ENCODE data around the gene TMEM163.

TMEM163 gene

DNA sequence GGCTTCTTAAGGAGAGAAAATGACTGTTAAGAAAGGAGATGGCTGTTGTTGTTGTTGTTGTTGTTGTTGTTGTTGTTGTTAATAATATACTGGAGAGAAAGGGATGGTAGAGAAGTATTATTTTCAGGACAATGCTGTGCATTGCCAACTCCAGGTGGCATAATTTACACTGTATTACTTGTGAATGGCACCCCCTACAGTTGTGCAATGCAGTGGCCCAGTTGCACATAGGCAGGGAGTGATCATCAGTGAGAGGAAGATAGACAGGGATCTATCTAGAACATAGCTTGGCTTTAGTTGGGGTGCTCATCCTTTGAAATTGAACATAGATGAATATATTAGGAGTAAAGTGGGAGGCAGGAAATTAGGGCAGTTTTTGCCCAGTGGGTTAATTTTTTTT, 47.2 kb upstream of the TMEM163 start (continued):
- TF ChIP-seq, protein P1, sequence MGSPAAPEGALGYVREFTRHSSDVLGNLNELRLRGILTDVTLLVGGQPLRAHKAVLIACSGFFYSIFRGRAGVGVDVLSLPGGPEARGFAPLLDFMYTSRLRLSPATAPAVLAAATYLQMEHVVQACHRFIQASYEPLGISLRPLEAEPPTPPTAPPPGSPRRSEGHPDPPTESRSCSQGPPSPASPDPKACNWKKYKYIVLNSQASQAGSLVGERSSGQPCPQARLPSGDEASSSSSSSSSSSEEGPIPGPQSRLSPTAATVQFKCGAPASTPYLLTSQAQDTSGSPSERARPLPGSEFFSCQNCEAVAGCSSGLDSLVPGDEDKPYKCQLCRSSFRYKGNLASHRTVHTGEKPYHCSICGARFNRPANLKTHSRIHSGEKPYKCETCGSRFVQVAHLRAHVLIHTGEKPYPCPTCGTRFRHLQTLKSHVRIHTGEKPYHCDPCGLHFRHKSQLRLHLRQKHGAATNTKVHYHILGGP (tag by site-specific recombination; IDR thresholded peaks at IDR 0.05), result no peak
- no peak for TF ChIP-seq ZNF664 (tag by site-specific recombination; IDR thresholded peaks at IDR 0.05)

GRCh38 chr2:134764164-134764563, 45.4 kb upstream of the TMEM163 start:
- no peak for TF ChIP-seq ZNF610 (tag by site-specific recombination; IDR thresholded peaks at IDR 0.05; ENCODE audit: borderline replicate concordance)
- no peak for TF ChIP-seq SP2 (tag by site-specific recombination; IDR thresholded peaks at IDR 0.05)
- no peak for TF ChIP-seq ZNF521 (tag by site-specific recombination; IDR thresholded peaks at IDR 0.05)
- no peak for TF ChIP-seq TCF7L2 (IDR thresholded peaks at IDR 0.05; ENCODE audit: borderline replicate concordance, low read depth, low read length)
- no peak for TF ChIP-seq ZNF791 (tag by site-specific recombination; IDR thresholded peaks at IDR 0.05)
- no peak for TF ChIP-seq ZNF549 (tag by site-specific recombination; IDR thresholded peaks at IDR 0.05)
- Histone ChIP-seq H3K36me3 (ENCODE audit: control insufficient read depth in 2 of 2, insufficient read depth in 1 of 2, low read length in 2 of 2) (no peaks in the 10 kb centered on the region), H3K27ac (ENCODE audit: extremely low read depth, low read depth, low read length) (no peak overlapping the region), H3K4me3 (ENCODE audit: low read depth, low read length) (no peak overlapping the region), H3K4me1 (ENCODE audit: control insufficient read depth, insufficient read depth, low read length) (no peaks in the 10 kb centered on the region), H3K9me3 (ENCODE audit: control insufficient read depth, insufficient read depth, low read depth, low read length) (no peaks in the 10 kb centered on the region)
- CTCF ChIA-PET, result interaction anchor here (0.7 kb wide), 1 partner anchor 12 kb away, joined by 3 read pairs; no protein-coding TSS in a partner anchor
- POLR2A ChIA-PET, result interaction anchor here (0.6 kb wide), 1 partner anchor 313 kb away, joined by 4 read pairs; no protein-coding TSS in a partner anchor

DNA sequence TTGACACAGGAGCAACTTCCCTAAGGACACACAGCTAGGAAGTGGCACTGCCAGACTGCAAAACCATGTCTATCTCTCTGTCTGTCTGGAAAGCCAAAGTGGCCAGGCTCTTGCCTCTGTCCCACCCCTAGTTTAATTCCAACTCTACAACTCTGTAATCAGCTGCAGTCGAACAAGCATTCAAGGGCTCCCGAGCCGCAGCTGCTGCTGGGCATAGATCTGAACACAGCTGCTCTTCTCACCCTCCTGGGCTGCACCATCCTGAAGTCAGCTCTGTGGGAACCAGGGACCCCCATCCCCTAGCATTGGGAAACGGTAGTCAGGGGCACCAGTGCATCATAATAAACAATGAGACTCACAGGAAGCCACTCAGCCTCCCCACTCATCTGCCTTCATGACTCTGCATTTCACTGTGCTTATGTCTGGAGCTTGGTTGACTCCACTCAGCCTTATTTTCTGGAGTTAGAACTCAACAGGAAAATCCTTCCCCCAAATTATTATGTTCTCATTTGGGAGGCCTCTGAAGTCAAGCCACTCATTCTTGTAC, 44.4 kb upstream of the TMEM163 start:
- TF ChIP-seq KLF17 (tag by site-specific recombination; IDR thresholded peaks at IDR 0.05) (no peak), RBAK (tag by site-specific recombination; IDR thresholded peaks at IDR 0.05) (no peak), ZNF544 (tag by site-specific recombination; IDR thresholded peaks at IDR 0.05) (no peak), KLF1 (tag by site-specific recombination; IDR thresholded peaks at IDR 0.05) (no peak), ZNF311 (tag by site-specific recombination; IDR thresholded peaks at IDR 0.05; ENCODE audit: borderline replicate concordance) (no peak), ZNF324 (tag by site-specific recombination; IDR thresholded peaks at IDR 0.05) (no peak)
- CTCF ChIA-PET, result no interaction called here
- POLR2A ChIA-PET, result no interaction called here

GRCh38 chr2:134762508-134762907, 43.7 kb upstream of the TMEM163 start:
- ChIA-PET CTCF (interaction anchor here (0.6 kb wide), 1 partner anchor 9 kb away, joined by 3 read pairs; no protein-coding TSS in a partner anchor), POLR2A (no interaction called here)
- Histone ChIP-seq H3K9me3 (ENCODE audit: control insufficient read depth, insufficient read depth, low read depth, low read length) (no peaks in the 10 kb centered on the region), H3K4me1 (ENCODE audit: control insufficient read depth, insufficient read depth, low read length) (no peaks in the 10 kb centered on the region), H3K4me3 (ENCODE audit: low read depth, low read length) (no peak overlapping the region), H3K27ac (ENCODE audit: extremely low read depth, low read depth, low read length) (no peak overlapping the region), H3K36me3 (ENCODE audit: control insufficient read depth in 2 of 2, insufficient read depth in 1 of 2, low read length in 2 of 2) (no peaks in the 10 kb centered on the region)
- TF ChIP-seq ZNF274 (IDR thresholded peaks at IDR 0.05; ENCODE audit: low read length) (no peak), ZNF274 (tag by site-specific recombination; IDR thresholded peaks at IDR 0.05; ENCODE audit: borderline replicate concordance) (no peak), KLF8 (tag by site-specific recombination; IDR thresholded peaks at IDR 0.05) (no peak), ZNF626 (tag by site-specific recombination; IDR thresholded peaks at IDR 0.05) (no peak), SP2 (tag by site-specific recombination; IDR thresholded peaks at IDR 0.05) (no peak), ZNF138 (tag by site-specific recombination; IDR thresholded peaks at IDR 0.05; ENCODE audit: borderline replicate concordance) (no peak), KLF10 (tag by site-specific recombination; IDR thresholded peaks at IDR 0.05) (no peak), ZNF510 (tag by site-specific recombination; IDR thresholded peaks at IDR 0.05; ENCODE audit: insufficient replicate concordance) (no peak), YY1 (tag by site-specific recombination; IDR thresholded peaks at IDR 0.05) (no peak), ZNF560 (tag by site-specific recombination; IDR thresholded peaks at IDR 0.05; ENCODE audit: borderline replicate concordance) (no peak)
- TF ChIP-seq, protein P2, sequence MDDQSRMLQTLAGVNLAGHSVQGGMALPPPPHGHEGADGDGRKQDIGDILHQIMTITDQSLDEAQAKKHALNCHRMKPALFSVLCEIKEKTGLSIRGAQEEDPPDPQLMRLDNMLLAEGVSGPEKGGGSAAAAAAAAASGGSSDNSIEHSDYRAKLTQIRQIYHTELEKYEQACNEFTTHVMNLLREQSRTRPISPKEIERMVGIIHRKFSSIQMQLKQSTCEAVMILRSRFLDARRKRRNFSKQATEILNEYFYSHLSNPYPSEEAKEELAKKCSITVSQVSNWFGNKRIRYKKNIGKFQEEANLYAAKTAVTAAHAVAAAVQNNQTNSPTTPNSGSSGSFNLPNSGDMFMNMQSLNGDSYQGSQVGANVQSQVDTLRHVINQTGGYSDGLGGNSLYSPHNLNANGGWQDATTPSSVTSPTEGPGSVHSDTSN (CRISPR knock-in tag; IDR thresholded peaks at IDR 0.05), result no peak
- TF ChIP-seq, protein P3, sequence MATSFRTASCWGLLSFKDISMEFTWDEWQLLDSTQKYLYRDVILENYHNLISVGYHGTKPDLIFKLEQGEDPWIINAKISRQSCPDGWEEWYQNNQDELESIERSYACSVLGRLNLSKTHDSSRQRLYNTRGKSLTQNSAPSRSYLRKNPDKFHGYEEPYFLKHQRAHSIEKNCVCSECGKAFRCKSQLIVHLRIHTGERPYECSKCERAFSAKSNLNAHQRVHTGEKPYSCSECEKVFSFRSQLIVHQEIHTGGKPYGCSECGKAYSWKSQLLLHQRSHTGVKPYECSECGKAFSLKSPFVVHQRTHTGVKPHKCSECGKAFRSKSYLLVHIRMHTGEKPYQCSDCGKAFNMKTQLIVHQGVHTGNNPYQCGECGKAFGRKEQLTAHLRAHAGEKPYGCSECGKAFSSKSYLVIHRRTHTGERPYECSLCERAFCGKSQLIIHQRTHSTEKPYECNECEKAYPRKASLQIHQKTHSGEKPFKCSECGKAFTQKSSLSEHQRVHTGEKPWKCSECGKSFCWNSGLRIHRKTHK (tag by site-specific recombination; IDR thresholded peaks at IDR 0.05), result no peak

More for the DNA sequence above, 44.4 kb upstream of the TMEM163 start:
- Histone ChIP-seq H3K27ac (ENCODE audit: extremely low read depth, low read depth, low read length) (no peak overlapping the region), H3K4me3 (ENCODE audit: low read depth, low read length) (no peak overlapping the region), H3K4me1 (ENCODE audit: control insufficient read depth, insufficient read depth, low read length) (no peaks in the 10 kb centered on the region), H3K9me3 (ENCODE audit: control insufficient read depth, insufficient read depth, low read depth, low read length) (no peaks in the 10 kb centered on the region), H3K36me3 (ENCODE audit: control insufficient read depth in 2 of 2, insufficient read depth in 1 of 2, low read length in 2 of 2) (no peaks in the 10 kb centered on the region)
